HG02610 (cell line): ENCODE results near the gene CLK3.

Experiments
- ATAC-seq: cut with Tn5 transposase; IDR thresholded peaks from one replicate; pipeline ENCODE4 v1.9.1; 2021; ENCODE audit warnings: mild to moderate bottlenecking, moderate library complexity; ENCODE audit not compliant: unreplicated experiment

CLK3 gene

GRCh38 chr15:74676801-74677200 is 61.2 kb downstream of the CLK3 start:
- ATAC-seq, result no peak
